SK-N-SH (cell line): ENCODE data around the gene NEK8. TPM values are rescaled to one million over a fixed set of nuclear protein-coding genes. Genes with fewer than 3 reads are reported as not detected.

Experiments
- CTCF ChIA-PET: fragments of 300-600, 350-600 bp; formaldehyde crosslinking; extraction: SDS; loops from one replicate; lab custom pipeline; 2021; lab: Yijun Ruan, JAX
- POLR2A ChIA-PET: fragments of 350-600 bp; sonication (Branson Sonifier 250); formaldehyde crosslinking; extraction: SDS; loops from one replicate; lab custom pipeline; 2020; ENCODE audit warnings: antibody characterized with exemption, inconsistent platforms; lab: Yijun Ruan, JAX
- DNase-seq: peaks from one replicate; pipeline ENCODE4 v3.0.0; 2012
- H2AFZ ChIP-seq: fragments of 200-600 bp; sonication (generic); 2 replicates; pipeline ENCODE4 v1.8.1; 2016; ENCODE audit warnings: antibody characterized with exemption, mild to moderate bottlenecking, low read depth
- H3F3A ChIP-seq: fragments of 200-600 bp; sonication (generic); replicated peaks from 2 replicates; pipeline ENCODE3; 2016; ENCODE audit warnings: antibody characterized with exemption, mild to moderate bottlenecking; ENCODE audit not compliant: insufficient read depth
- H3K27ac ChIP-seq, 2 experiments: fragments of 200-500 bp in 1 of 2; fragments of 200-600 bp in 1 of 2; sonication (Bioruptor generic) in 1 of 2; sonication (generic), shearing (Covaris generic) in 1 of 2; 2 replicates each; pipeline versions ENCODE4 v1.5.1 to v1.6.1; 2014 to 2016; ENCODE audit warnings: low read depth in 2 of 2, inconsistent platforms in 1 of 2, low read length in 1 of 2, mild to moderate bottlenecking in 1 of 2, mixed read lengths in 1 of 2
- H3K27me3 ChIP-seq: fragments of 200-600 bp; sonication (generic), shearing (Covaris generic); 2 replicates; pipeline ENCODE4 v1.6.1; 2016; ENCODE audit warnings: mixed run types; ENCODE audit not compliant: insufficient read depth
- H3K36me3 ChIP-seq, 2 experiments: fragments of 200-500 bp in 1 of 2; fragments of 200-600 bp in 1 of 2; sonication (Bioruptor generic) in 1 of 2; sonication (generic) in 1 of 2; replicated peaks in 1 of 2; 2 replicates each; pipeline versions ENCODE3 to v1.5.1; 2014 to 2016; ENCODE audit warnings: low read length in 1 of 2, mild to moderate bottlenecking in 1 of 2; ENCODE audit not compliant: insufficient read depth in 2 of 2, control insufficient read depth in 1 of 2
- H3K4me1 ChIP-seq, 2 experiments: fragments of 200-500 bp in 1 of 2; fragments of 200-600 bp in 1 of 2; sonication (Bioruptor generic) in 1 of 2; sonication (generic), shearing (Covaris generic) in 1 of 2; 2 replicates each; pipeline versions ENCODE4 v1.5.1 to v1.6.1; 2014 to 2016; ENCODE audit warnings: low read depth in 1 of 2, low read length in 1 of 2, mixed run types in 1 of 2; ENCODE audit not compliant: insufficient read depth in 2 of 2, control insufficient read depth in 1 of 2
- H3K4me2 ChIP-seq: fragments of 200-600 bp; sonication (generic), shearing (Covaris generic); 2 replicates; pipeline ENCODE4 v1.6.1; 2017; ENCODE audit warnings: mixed run types
- H3K4me3 ChIP-seq, 2 experiments: fragments of 200-500 bp in 1 of 2; fragments of 200-600 bp in 1 of 2; sonication (Bioruptor generic) in 1 of 2; sonication (generic), shearing (Covaris generic) in 1 of 2; 2 replicates each; pipeline versions ENCODE4 v1.5.1 to v1.8.1; 2014 to 2016; ENCODE audit warnings: low read depth in 2 of 2, inconsistent platforms in 1 of 2, low read length in 1 of 2, mild to moderate bottlenecking in 1 of 2, mixed read lengths in 1 of 2, moderate library complexity in 1 of 2
- H3K79me2 ChIP-seq: fragments of 200-600 bp; sonication (generic); 2 replicates; pipeline ENCODE4 v1.8.1; 2017; ENCODE audit warnings: mild to moderate bottlenecking; ENCODE audit not compliant: insufficient read depth
- H3K9ac ChIP-seq: fragments of 200-600 bp; sonication (generic); 2 replicates; pipeline ENCODE4 v1.6.1; 2017; ENCODE audit warnings: mixed run types
- H3K9me2 ChIP-seq: fragments of 200-600 bp; sonication (generic); 2 replicates; pipeline ENCODE4 v1.6.1; 2017; ENCODE audit warnings: mixed run types
- H3K9me3 ChIP-seq: fragments of 200-600 bp; sonication (generic); 2 replicates; pipeline ENCODE4 v1.6.1; 2017; ENCODE audit warnings: mixed run types, mild to moderate bottlenecking, moderate library complexity
- H4K20me1 ChIP-seq: fragments of 200-600 bp; sonication (generic); 2 replicates; pipeline ENCODE4 v1.6.1; 2017; ENCODE audit warnings: mild to moderate bottlenecking, mixed run types; ENCODE audit not compliant: insufficient read depth
- CTCF ChIP-seq: fragments of 200-600 bp; sonication (generic); IDR thresholded peaks from 2 replicates; pipeline ENCODE4 v1.6.1; 2017; ENCODE audit warnings: antibody characterized with exemption, mild to moderate bottlenecking, moderate library complexity
- ELF1 ChIP-seq: IDR thresholded peaks from 2 replicates; pipeline ENCODE4 v1.4.0; 2012
- EP300 ChIP-seq, 2 experiments: IDR thresholded peaks; 2 replicates each; pipeline versions ENCODE4 v1.4.0 to v1.6.1; 2012; ENCODE audit warnings: borderline replicate concordance in 1 of 2, low read depth in 1 of 2, low read length in 1 of 2
- FOSL2 ChIP-seq: IDR thresholded peaks from 2 replicates; pipeline ENCODE4 v1.4.0; 2012; ENCODE audit warnings: low read depth, mild to moderate bottlenecking, moderate library complexity, borderline replicate concordance
- FOXJ3 ChIP-seq: sonication (generic); formaldehyde crosslinking; IDR thresholded peaks from 2 replicates; pipeline ENCODE4 v1.5.1; 2020; ENCODE audit warnings: mild to moderate bottlenecking, missing genetic modification reagents
- FOXM1 ChIP-seq: IDR thresholded peaks from 2 replicates; pipeline ENCODE4 v1.4.0; 2012; ENCODE audit warnings: low read depth, mild to moderate bottlenecking
- IRF3 ChIP-seq: fragments of 150-350 bp; IDR thresholded peaks from 2 replicates; pipeline ENCODE4 v1.6.1; 2016; ENCODE audit warnings: mild to moderate bottlenecking, low read depth, low read length
- MAX ChIP-seq: IDR thresholded peaks from 2 replicates; pipeline ENCODE4 v1.4.0; 2012; ENCODE audit warnings: low read depth
- MEF2A ChIP-seq: IDR thresholded peaks from 2 replicates; pipeline ENCODE4 v1.4.0; 2012; ENCODE audit warnings: low read depth, borderline replicate concordance
- MXI1 ChIP-seq: IDR thresholded peaks from 2 replicates; pipeline ENCODE4 v1.6.1; 2012; ENCODE audit warnings: mild to moderate bottlenecking, low read depth, low read length, improper control_type of control experiment
- NRF1 ChIP-seq: IDR thresholded peaks from 2 replicates; pipeline ENCODE4 v1.6.1; 2012; ENCODE audit warnings: low read depth, mild to moderate bottlenecking, low read length
- REST ChIP-seq: IDR thresholded peaks from 2 replicates; pipeline ENCODE4 v1.6.1; 2012; ENCODE audit warnings: mild to moderate bottlenecking, low read depth, low read length, moderate library complexity
- WGBS: methylation state at CpG from one replicate; pipeline ENCODE4 v1.1.6; 2017; ENCODE audit warnings: low lambda C conversion rate; 5-methylcytosine and 5-hydroxymethylcytosine counted together
- polyA plus RNA-seq, 3 experiments: library from polyadenylated mRNA; depleted of rRNA; stranded (reverse); fragments of >200 nt; gene quantifications; 2 replicates each; pipeline ENCODE4 v1.2.3, GENCODE V29; 2012

Gene NEK8
- polyA plus RNA-seq, 1 of the 3 experiments (the other 2 are of a cell fraction) = 6.0 TPM

GRCh38 chr17:28748852-28749515 lies 20.4 kb downstream of the NEK8 start:
- POLR2A ChIA-PET = interaction anchor here (2.9 to 6.6 kb wide), 2 partner anchors 22 to 28 kb away, joined by 45 to 52 read pairs; partner anchors contain the start of genes NEK8, RPL23A and TLCD1
- DNase-seq = no peak
- Histone ChIP-seq H3K9me2 (no peaks in the 10 kb centered on the region), H3K9me3 (no peaks in the 10 kb centered on the region), H3K27ac (no peak overlapping the region; a peak in 1 of 4 replicates), H3K9ac (no peak overlapping the region), H2AFZ (no peak overlapping the region), H3K79me2 (peaks cover 59% of the 10 kb centered on the region), H3K4me2 (no peak overlapping the region), H3K4me3 (no peak overlapping the region), H4K20me1 (peaks cover 73% of the 10 kb centered on the region), H3K4me1 (peaks cover 22 to 33% of the 10 kb centered on the region in 2 experiments; a peak in 3 of 4 replicates), H3K27me3 (no peaks in the 10 kb centered on the region), H3F3A (peaks cover 24% of the 10 kb centered on the region), H3K36me3 (peaks cover 30 to 41% of the 10 kb centered on the region in 2 experiments)
- TF ChIP-seq EP300 (IDR thresholded peaks at IDR 0.05; ENCODE audit: borderline replicate concordance in 1 of 2, low read depth in 1 of 2, low read length in 1 of 2) = no peak
- TF ChIP-seq MAX = no peak
- no peak for TF ChIP-seq ELF1
- no peak for TF ChIP-seq MXI1
- no peak for TF ChIP-seq REST
- no peak for TF ChIP-seq NRF1
- no peak for TF ChIP-seq FOXJ3 (CRISPR knock-in tag)
- no peak for TF ChIP-seq MEF2A
- no peak for TF ChIP-seq IRF3
- TF ChIP-seq FOSL2 = no peak
- no peak for TF ChIP-seq FOXM1
- TF ChIP-seq CTCF = no peak
- WGBS = 87% methylated on average over 18 of the region's 18 CpGs
- CTCF ChIA-PET = interaction anchor here (0.8 to 20.4 kb wide), 12 partner anchors 9 to 204 kb away, joined by 3 to 612 read pairs (median 4); partner anchors contain the start of genes BLTP2, NEK8, PROCA1 and RPL23A
